Trophoblast cell (in vitro differentiated cells and primary cell): ENCODE results near the gene PIP4K2C.

Experiments
- DNase-seq, 2 donors: peaks; one replicate each; pipeline ENCODE4 v3.0.0-alpha.2; 2016
- H2AFZ ChIP-seq: 2 replicates; pipeline ENCODE4 v1.6.1; 2013; ENCODE audit warnings: low read length, moderate library complexity, mild to moderate bottlenecking; ENCODE audit not compliant: insufficient read depth, poor library complexity
- H2AK5ac ChIP-seq: 2 replicates; pipeline ENCODE4 v1.6.1; 2013; ENCODE audit warnings: mild to moderate bottlenecking, low read length
- H2BK120ac ChIP-seq: 2 replicates; pipeline ENCODE4 v1.6.1; 2013; ENCODE audit warnings: low read length, mild to moderate bottlenecking, moderate library complexity; ENCODE audit not compliant: insufficient read depth, poor library complexity
- H2BK12ac ChIP-seq: 2 replicates; pipeline ENCODE4 v1.6.1; 2013; ENCODE audit warnings: mild to moderate bottlenecking, low read length, moderate library complexity
- H2BK5ac ChIP-seq: 2 replicates; pipeline ENCODE4 v1.6.1; 2013; ENCODE audit warnings: low read length, low read depth, moderate library complexity, mild to moderate bottlenecking; ENCODE audit not compliant: poor library complexity
- H3K14ac ChIP-seq: 2 replicates; pipeline ENCODE4 v1.6.1; 2013; ENCODE audit warnings: mild to moderate bottlenecking, low read length
- H3K18ac ChIP-seq: 2 replicates; pipeline ENCODE4 v1.6.1; 2013; ENCODE audit warnings: mild to moderate bottlenecking, low read length
- H3K23ac ChIP-seq: 2 replicates; pipeline ENCODE4 v1.6.1; 2013; ENCODE audit warnings: low read length
- H3K27ac ChIP-seq: 2 replicates; pipeline ENCODE4 v1.5.1; 2013; ENCODE audit warnings: low read depth, mild to moderate bottlenecking, inconsistent platforms, low read length, moderate library complexity
- H3K27me3 ChIP-seq: 2 replicates; pipeline ENCODE4 v1.6.1; 2013; ENCODE audit warnings: inconsistent platforms, mild to moderate bottlenecking, low read length, moderate library complexity; ENCODE audit not compliant: insufficient read depth
- H3K36me3 ChIP-seq, 2 experiments: 1 replicate in 1 of 2; 2 replicates in 1 of 2; pipeline ENCODE4 v1.6.1; 2013; ENCODE audit warnings: low read length in 2 of 2, mild to moderate bottlenecking in 2 of 2, moderate library complexity in 1 of 2; ENCODE audit not compliant: insufficient read depth in 2 of 2, control insufficient read depth in 1 of 2
- H3K4ac ChIP-seq: 2 replicates; pipeline ENCODE4 v1.6.1; 2013; ENCODE audit warnings: low read depth, mild to moderate bottlenecking, low read length, moderate library complexity
- H3K4me1 ChIP-seq, 2 experiments: 1 replicate in 1 of 2; 2 replicates in 1 of 2; pipeline ENCODE4 v1.6.1; 2013; ENCODE audit warnings: low read length in 2 of 2, mild to moderate bottlenecking in 2 of 2, moderate library complexity in 1 of 2; ENCODE audit not compliant: insufficient read depth in 2 of 2, control insufficient read depth in 1 of 2
- H3K4me2 ChIP-seq: 2 replicates; pipeline ENCODE4 v1.6.1; 2013; ENCODE audit warnings: inconsistent platforms, mild to moderate bottlenecking, low read length, moderate library complexity
- H3K4me3 ChIP-seq: 2 replicates; pipeline ENCODE4 v1.5.1; 2013; ENCODE audit warnings: mild to moderate bottlenecking, low read depth, low read length, inconsistent platforms
- H3K79me1 ChIP-seq: one replicate; pipeline ENCODE4 v1.6.1; 2013; ENCODE audit warnings: low read length
- H3K79me2 ChIP-seq: 2 replicates; pipeline ENCODE4 v1.6.1; 2013; ENCODE audit warnings: low read length, mild to moderate bottlenecking; ENCODE audit not compliant: control insufficient read depth, insufficient read depth, poor library complexity
- H3K9ac ChIP-seq: 2 replicates; pipeline ENCODE4 v1.6.1; 2013; ENCODE audit warnings: mild to moderate bottlenecking, low read length
- H3K9me3 ChIP-seq: 2 replicates; pipeline ENCODE4 v1.6.1; 2013; ENCODE audit warnings: low read depth, mild to moderate bottlenecking, control low read depth, inconsistent platforms, low read length; ENCODE audit not compliant: insufficient read depth
- H4K12ac ChIP-seq: 2 replicates; pipeline ENCODE4 v1.6.1; 2013; ENCODE audit warnings: low read depth, mild to moderate bottlenecking, low read length, moderate library complexity
- H4K8ac ChIP-seq: 2 replicates; pipeline ENCODE4 v1.6.1; 2013; ENCODE audit warnings: low read depth, mild to moderate bottlenecking, low read length, moderate library complexity
- H4K91ac ChIP-seq: one replicate; pipeline ENCODE4 v1.6.1; 2013; ENCODE audit warnings: low read depth, mild to moderate bottlenecking, low read length, moderate library complexity
- WGBS: extraction: QIAGEN DNeasy Blood & Tissue Kit; methylation state at CpG from one replicate; pipeline ENCODE4 v1.1.7; 2013; ENCODE audit warnings: missing lambda C conversion rate; ENCODE audit not compliant: insufficient read length, insufficient coverage; ENCODE audit errors: extremely low coverage; 5-methylcytosine and 5-hydroxymethylcytosine counted together

The PIP4K2C gene

DNA sequence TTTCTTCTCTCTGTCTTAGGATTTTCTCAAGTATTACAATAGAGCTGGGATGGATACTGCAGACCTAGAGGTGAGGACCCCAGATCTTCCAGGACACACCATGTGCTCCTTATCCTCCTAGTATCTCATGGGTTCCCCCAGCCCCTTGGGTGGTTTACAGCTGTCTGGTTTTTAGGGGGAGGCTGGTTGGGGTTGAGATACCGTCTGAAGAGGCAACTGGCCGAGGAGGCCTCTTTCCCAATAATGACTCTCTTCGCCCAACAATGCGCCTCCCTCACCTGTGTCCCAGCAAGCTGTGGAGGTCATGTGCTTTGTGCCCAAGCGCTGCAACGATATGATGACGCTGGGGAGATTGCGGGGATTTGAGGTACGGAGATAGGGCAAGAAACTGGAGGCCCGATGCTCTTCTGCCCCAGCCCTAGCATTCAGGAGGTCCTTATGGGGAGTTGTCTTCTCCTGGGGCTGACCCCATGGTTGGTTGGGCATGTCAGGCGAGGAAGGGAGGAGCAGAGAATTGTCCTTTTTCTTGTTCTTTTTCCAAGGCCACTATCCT, 24.0 kb downstream of the PIP4K2C start:
- Histone ChIP-seq H4K8ac (no peak overlapping the region), H3K79me2 (no peaks in the 10 kb centered on the region), H4K12ac (no peak overlapping the region), H2BK5ac (no peak overlapping the region), H3K27me3 (peaks cover 40% of the 10 kb centered on the region), H2BK120ac (no peak overlapping the region), H3K4me1 (peaks cover 3 to 4% of the 10 kb centered on the region in 2 experiments), H3K14ac (no peak overlapping the region), H4K91ac (no peak overlapping the region), H3K4me3 (no peak overlapping the region), H3K4ac (no peak overlapping the region), H3K23ac (no peak overlapping the region), H3K27ac (no peak overlapping the region), H3K36me3 (peaks cover 0 to 4% of the 10 kb centered on the region in 2 experiments), H2AFZ (no peak overlapping the region), H3K18ac (no peak overlapping the region), H3K9ac (no peak overlapping the region), H2AK5ac (no peak overlapping the region), H2BK12ac (no peak overlapping the region), H3K79me1 (peaks cover 6% of the 10 kb centered on the region), H3K9me3 (peaks cover 5% of the 10 kb centered on the region), H3K4me2 (no peak overlapping the region)
- no CpG with 5 or more reads among the region's 11 CpGs for WGBS
- DNase-seq = no peak

DNA sequence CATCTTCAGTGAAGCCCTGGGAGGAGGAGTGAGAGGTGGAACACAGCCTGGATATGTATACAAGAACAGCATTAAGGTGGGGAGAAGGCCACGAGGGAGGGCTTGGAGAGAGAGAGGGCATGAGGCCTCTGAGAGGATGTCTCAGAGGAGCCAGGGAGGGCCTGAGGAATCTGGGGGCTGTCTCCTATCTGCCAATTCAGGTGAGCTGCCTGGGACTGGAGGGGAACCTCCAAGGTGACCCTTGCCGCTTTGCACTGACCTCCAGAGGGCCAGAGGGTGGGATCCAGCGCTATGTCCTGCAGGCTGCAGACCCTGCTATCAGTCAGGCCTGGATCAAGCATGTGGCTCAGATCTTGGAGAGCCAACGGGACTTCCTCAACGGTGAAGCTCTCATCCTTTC, 24.6 kb downstream of the PIP4K2C start:
- Histone ChIP-seq H3K79me1 (peaks cover 6% of the 10 kb centered on the region), H3K4ac (no peak overlapping the region), H4K91ac (no peak overlapping the region), H3K4me1 (peaks cover 3 to 4% of the 10 kb centered on the region in 2 experiments), H3K18ac (no peak overlapping the region), H3K27ac (no peak overlapping the region), H4K12ac (no peak overlapping the region), H3K36me3 (peaks cover 0 to 4% of the 10 kb centered on the region in 2 experiments), H2BK120ac (no peak overlapping the region), H2BK5ac (no peak overlapping the region), H3K9ac (no peak overlapping the region), H3K14ac (no peak overlapping the region), H3K23ac (no peak overlapping the region), H3K4me3 (no peak overlapping the region), H2BK12ac (no peak overlapping the region), H2AFZ (no peak overlapping the region), H4K8ac (no peak overlapping the region), H3K4me2 (no peak overlapping the region), H3K79me2 (no peaks in the 10 kb centered on the region), H2AK5ac (no peak overlapping the region), H3K9me3 (peaks cover 5% of the 10 kb centered on the region), H3K27me3 (peaks cover 45% of the 10 kb centered on the region)
- DNase-seq = no peak
- no CpG with 5 or more reads among the region's 5 CpGs for WGBS

DNA sequence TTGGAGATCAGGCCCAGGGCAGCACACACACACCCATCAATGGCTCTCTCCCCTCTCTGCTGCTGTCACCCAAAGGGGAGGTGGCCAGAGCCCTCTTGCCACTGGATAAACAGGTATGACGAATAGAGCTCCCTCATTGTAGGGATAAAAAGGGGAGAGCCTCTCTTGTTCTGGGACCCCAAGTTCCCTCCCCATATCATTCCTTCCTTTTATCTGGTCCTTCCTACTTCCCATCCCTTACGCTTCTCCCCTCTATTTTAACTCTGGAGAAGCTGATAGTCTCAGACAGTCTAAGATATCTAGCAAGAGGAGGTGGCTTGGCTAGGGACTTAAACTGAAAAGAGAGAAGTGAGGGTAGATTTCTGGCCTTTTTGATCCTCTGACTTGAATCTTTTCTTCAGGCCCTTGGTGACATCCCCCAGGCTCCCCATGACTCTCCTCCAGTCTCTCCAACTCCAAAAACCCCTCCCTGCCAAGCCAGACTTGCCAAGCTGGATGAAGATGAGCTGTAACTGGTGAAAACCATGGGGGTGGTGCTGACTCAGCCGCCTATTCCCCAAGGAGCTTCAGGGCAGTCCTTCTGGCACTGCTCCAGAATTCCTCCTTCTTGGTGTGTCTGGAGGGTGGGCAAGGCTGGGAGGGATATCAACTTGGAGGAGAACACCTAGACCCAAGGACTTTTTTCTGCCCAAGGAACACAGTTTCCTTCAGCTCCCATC, 25.6 kb downstream of the PIP4K2C start:
- no peak overlapping the region for H3K9ac ChIP-seq
- no CpG with 5 or more reads among the region's 3 CpGs for WGBS
- no peak overlapping the region for H3K14ac ChIP-seq
- H4K8ac ChIP-seq = no peak overlapping the region
- peaks cover 0 to 4% of the 10 kb centered on the region in 2 experiments for H3K36me3 ChIP-seq
- H4K12ac ChIP-seq = no peak overlapping the region
- DNase-seq = no peak
- no peak overlapping the region for H3K18ac ChIP-seq
- no peak overlapping the region for H2BK12ac ChIP-seq
- peaks cover 48% of the 10 kb centered on the region for H3K27me3 ChIP-seq
- no peak overlapping the region for H3K4me2 ChIP-seq
- H4K91ac ChIP-seq = no peak overlapping the region
- H3K23ac ChIP-seq = no peak overlapping the region
- no peak overlapping the region for H2BK5ac ChIP-seq
- no peaks in the 10 kb centered on the region for H3K79me1 ChIP-seq
- H3K4ac ChIP-seq = no peak overlapping the region
- H3K79me2 ChIP-seq = no peaks in the 10 kb centered on the region
- no peak overlapping the region for H2AK5ac ChIP-seq
- no peak overlapping the region for H3K27ac ChIP-seq
- peaks cover 0 to 3% of the 10 kb centered on the region in 2 experiments for H3K4me1 ChIP-seq
- no peak overlapping the region for H3K4me3 ChIP-seq
- H3K9me3 ChIP-seq = peaks cover 5% of the 10 kb centered on the region
- no peak overlapping the region for H2BK120ac ChIP-seq
- no peak overlapping the region for H2AFZ ChIP-seq

DNA sequence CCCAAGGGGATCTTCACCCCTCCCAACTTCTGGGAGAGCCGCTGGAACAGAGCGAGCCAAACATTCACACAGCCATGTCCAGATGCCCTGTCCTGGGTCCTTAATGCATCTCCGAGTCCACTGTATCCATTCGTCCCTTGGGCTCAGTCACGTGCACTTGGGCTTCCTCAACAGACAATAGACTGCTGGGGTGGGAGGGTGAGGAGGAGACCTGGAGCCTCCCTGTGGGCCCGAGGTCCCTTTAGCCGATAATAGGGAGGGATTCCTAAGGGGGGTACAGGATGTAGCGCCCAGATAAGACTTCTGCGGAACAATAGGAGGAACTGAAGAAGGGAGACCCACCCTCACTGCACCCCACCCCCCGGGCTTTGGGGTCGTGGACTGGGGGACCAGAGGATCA, 26.9 kb downstream of the PIP4K2C start:
- Histone ChIP-seq H3K4me1 (peaks cover 0 to 5% of the 10 kb centered on the region in 2 experiments), H4K8ac (no peak overlapping the region), H3K9me3 (peaks cover 5% of the 10 kb centered on the region), H3K9ac (no peak overlapping the region), H3K36me3 (peaks cover 0 to 4% of the 10 kb centered on the region in 2 experiments), H3K23ac (no peak overlapping the region), H3K4ac (no peak overlapping the region), H2BK5ac (no peak overlapping the region), H4K91ac (no peak overlapping the region), H4K12ac (no peak overlapping the region), H3K27ac (no peak overlapping the region), H2AK5ac (no peak overlapping the region), H2BK12ac (no peak overlapping the region), H2AFZ (no peak overlapping the region), H3K79me1 (no peaks in the 10 kb centered on the region), H3K14ac (no peak overlapping the region), H3K4me3 (no peak overlapping the region), H3K79me2 (no peaks in the 10 kb centered on the region), H3K4me2 (no peak overlapping the region), H3K18ac (no peak overlapping the region), H2BK120ac (no peak overlapping the region), H3K27me3 (peaks cover 51% of the 10 kb centered on the region)
- DNase-seq = no peak
- whole genome bisulfite sequencing = no CpG with 5 or more reads among the region's 11 CpGs
